PFSK-1 (cell line): ENCODE measurements around the gene PRPF39.

Experiments
- FOXP2 ChIP-seq: optimal IDR thresholded peaks from 2 replicates; pipeline ENCODE3; 2011; ENCODE audit warnings: borderline replicate concordance, control low read depth, inconsistent platforms; ENCODE audit not compliant: insufficient read depth; ENCODE audit errors: extremely low read length, extremely low read depth
- POLR2AphosphoS5 ChIP-seq: IDR thresholded peaks from 2 replicates; pipeline ENCODE4 v1.6.1; 2012; ENCODE audit warnings: low read depth, mild to moderate bottlenecking, control low read depth, low read length, moderate library complexity
- SIN3A ChIP-seq: IDR thresholded peaks from 2 replicates; pipeline ENCODE4 v1.6.1; 2012; ENCODE audit warnings: mild to moderate bottlenecking, low read length, moderate library complexity, borderline replicate concordance; ENCODE audit not compliant: insufficient read depth
- TAF1 ChIP-seq: IDR thresholded peaks from 2 replicates; pipeline ENCODE4 v1.6.1; 2012; ENCODE audit warnings: low read length, control low read depth, borderline replicate concordance; ENCODE audit not compliant: insufficient read depth
- TF ChIP-seq, protein P1 (sequence below), 2 experiments: IDR thresholded peaks; 2 replicates each; pipeline versions ENCODE4 v1.6.1 to v1.8.0; 2011 to 2012; ENCODE audit warnings: low read depth in 2 of 2, low read length in 2 of 2, control low read depth in 1 of 2, inconsistent platforms in 1 of 2, mild to moderate bottlenecking in 1 of 2, moderate library complexity in 1 of 2; ENCODE audit not compliant: insufficient read depth in 1 of 2

The PRPF39 gene

DNA sequence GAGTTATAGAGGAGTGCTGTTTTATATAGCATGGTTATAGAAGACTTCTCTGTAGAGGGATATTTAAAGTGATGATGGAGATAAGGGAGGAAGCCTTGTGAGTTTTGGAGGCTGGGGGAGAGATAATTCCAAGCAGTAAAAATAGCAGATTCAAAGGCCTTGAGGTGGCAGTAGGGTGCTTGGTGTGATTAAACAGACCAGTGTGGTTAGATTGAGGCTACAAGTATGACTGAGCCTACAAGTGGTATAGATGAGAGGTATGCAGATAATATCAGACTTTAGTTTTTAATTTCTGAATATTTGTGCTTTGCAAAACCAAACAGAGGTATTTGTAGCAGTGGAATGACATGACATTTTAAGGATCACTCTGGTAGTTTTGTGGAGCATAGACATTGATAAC lies 72.2 kb downstream of the PRPF39 start:
- TF ChIP-seq SIN3A: no peak
- TF ChIP-seq TAF1: no peak
- TF ChIP-seq POLR2AphosphoS5: no peak
- no peak for TF ChIP-seq FOXP2
- TF ChIP-seq, protein P1, sequence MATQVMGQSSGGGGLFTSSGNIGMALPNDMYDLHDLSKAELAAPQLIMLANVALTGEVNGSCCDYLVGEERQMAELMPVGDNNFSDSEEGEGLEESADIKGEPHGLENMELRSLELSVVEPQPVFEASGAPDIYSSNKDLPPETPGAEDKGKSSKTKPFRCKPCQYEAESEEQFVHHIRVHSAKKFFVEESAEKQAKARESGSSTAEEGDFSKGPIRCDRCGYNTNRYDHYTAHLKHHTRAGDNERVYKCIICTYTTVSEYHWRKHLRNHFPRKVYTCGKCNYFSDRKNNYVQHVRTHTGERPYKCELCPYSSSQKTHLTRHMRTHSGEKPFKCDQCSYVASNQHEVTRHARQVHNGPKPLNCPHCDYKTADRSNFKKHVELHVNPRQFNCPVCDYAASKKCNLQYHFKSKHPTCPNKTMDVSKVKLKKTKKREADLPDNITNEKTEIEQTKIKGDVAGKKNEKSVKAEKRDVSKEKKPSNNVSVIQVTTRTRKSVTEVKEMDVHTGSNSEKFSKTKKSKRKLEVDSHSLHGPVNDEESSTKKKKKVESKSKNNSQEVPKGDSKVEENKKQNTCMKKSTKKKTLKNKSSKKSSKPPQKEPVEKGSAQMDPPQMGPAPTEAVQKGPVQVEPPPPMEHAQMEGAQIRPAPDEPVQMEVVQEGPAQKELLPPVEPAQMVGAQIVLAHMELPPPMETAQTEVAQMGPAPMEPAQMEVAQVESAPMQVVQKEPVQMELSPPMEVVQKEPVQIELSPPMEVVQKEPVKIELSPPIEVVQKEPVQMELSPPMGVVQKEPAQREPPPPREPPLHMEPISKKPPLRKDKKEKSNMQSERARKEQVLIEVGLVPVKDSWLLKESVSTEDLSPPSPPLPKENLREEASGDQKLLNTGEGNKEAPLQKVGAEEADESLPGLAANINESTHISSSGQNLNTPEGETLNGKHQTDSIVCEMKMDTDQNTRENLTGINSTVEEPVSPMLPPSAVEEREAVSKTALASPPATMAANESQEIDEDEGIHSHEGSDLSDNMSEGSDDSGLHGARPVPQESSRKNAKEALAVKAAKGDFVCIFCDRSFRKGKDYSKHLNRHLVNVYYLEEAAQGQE (IDR thresholded peaks at IDR 0.05; ENCODE audit: insufficient read depth in 1 of 2, low read depth in 2 of 2, low read length in 2 of 2): no peak
